H1 (cell line): ENCODE data around the gene SRCIN1. TPM values are rescaled to one million over a fixed set of nuclear protein-coding genes. Genes with fewer than 3 reads are reported as not detected.

Experiments
- CTCF ChIA-PET: fragments of 300-600 bp; sonication (Branson Sonifier 250); formaldehyde crosslinking; loops from one replicate; lab custom pipeline; 2021; ENCODE audit not compliant: partially characterized antibody; lab: Charles Lee
- POLR2A ChIA-PET: fragments of 300-600 bp; sonication (Branson Sonifier 250); formaldehyde crosslinking; loops from one replicate; lab custom pipeline; 2021; ENCODE audit warnings: inconsistent platforms; ENCODE audit not compliant: partially characterized antibody; lab: Charles Lee
- DNase-seq, 2 experiments: peaks; one replicate each; pipeline versions ENCODE4 v3.0.0 to v3.0.0-alpha.2; 2010 to 2022; ENCODE audit warnings: low spot score in 2 of 2, low read depth in 1 of 2, mixed read lengths in 1 of 2
- FAIRE-seq: peaks from 2 replicates; lab custom pipeline; 2011; peaks lifted over from hg19 to GRCh38; lab: Jason Lieb, UNC
- H2AFZ ChIP-seq: 2 replicates; pipeline ENCODE4 v1.8.1; 2012; ENCODE audit warnings: low read length, inconsistent platforms
- H2AK5ac ChIP-seq: 2 replicates; pipeline ENCODE4 v1.6.1; 2013; ENCODE audit warnings: low read depth, low read length
- H2BK120ac ChIP-seq: replicated peaks from 2 replicates; pipeline ENCODE3; 2013; ENCODE audit warnings: low read depth, low read length, inconsistent platforms
- H2BK12ac ChIP-seq: 2 replicates; pipeline ENCODE4 v1.6.1; 2013; ENCODE audit warnings: low read depth, low read length
- H2BK15ac ChIP-seq: 2 replicates; pipeline ENCODE4 v1.6.1; 2013; ENCODE audit warnings: low read length
- H2BK20ac ChIP-seq: 2 replicates; pipeline ENCODE4 v1.6.1; 2013; ENCODE audit warnings: low read length
- H2BK5ac ChIP-seq: 2 replicates; pipeline ENCODE4 v1.6.1; 2013; ENCODE audit warnings: low read depth, low read length
- H3K14ac ChIP-seq: 2 replicates; pipeline ENCODE4 v1.6.1; 2013; ENCODE audit warnings: inconsistent platforms; ENCODE audit not compliant: insufficient read length
- H3K18ac ChIP-seq: 2 replicates; pipeline ENCODE4 v1.6.1; 2013; ENCODE audit warnings: low read length; ENCODE audit errors: extremely low read depth
- H3K23ac ChIP-seq: 2 replicates; pipeline ENCODE4 v1.6.1; 2013; ENCODE audit warnings: inconsistent platforms; ENCODE audit not compliant: insufficient read length
- H3K23me2 ChIP-seq: 2 replicates; pipeline ENCODE4 v1.6.1; 2013; ENCODE audit warnings: low read depth, low read length
- H3K27ac ChIP-seq: 2 replicates; pipeline ENCODE4 v1.6.1; 2011; ENCODE audit warnings: low read depth, low read length, inconsistent platforms
- H3K27me3 ChIP-seq, 4 experiments: replicated peaks in 1 of 4; 1 replicate in 1 of 4; 2 replicates in 3 of 4; pipeline versions ENCODE4 v1.6.1 to v1.8.1; 2011 to 2013; ENCODE audit warnings: low read length in 3 of 4, mild to moderate bottlenecking in 3 of 4, inconsistent platforms in 2 of 4, mixed read lengths in 2 of 4, moderate library complexity in 1 of 4; ENCODE audit not compliant: control insufficient read depth in 3 of 4, insufficient read depth in 3 of 4; ENCODE audit errors: extremely low read depth in 1 of 4
- H3K36me3 ChIP-seq, 4 experiments: 2 replicates each; pipeline versions ENCODE4 v1.6.1 to v1.8.1; 2011 to 2013; ENCODE audit warnings: mild to moderate bottlenecking in 4 of 4, low read length in 3 of 4, moderate library complexity in 2 of 4, control low read depth in 1 of 4, inconsistent platforms in 1 of 4; ENCODE audit not compliant: insufficient read depth in 4 of 4, control insufficient read depth in 2 of 4
- H3K4ac ChIP-seq: replicated peaks from 2 replicates; pipeline ENCODE3; 2013; ENCODE audit warnings: low read length, low read depth, mixed read lengths, inconsistent platforms; ENCODE audit not compliant: insufficient read length
- H3K4me1 ChIP-seq, 4 experiments: replicated peaks in 1 of 4; 1 replicate in 1 of 4; 2 replicates in 3 of 4; pipeline versions ENCODE4 v1.6.1 to v1.8.1; 2011 to 2013; ENCODE audit warnings: low read length in 3 of 4, inconsistent platforms in 2 of 4, mixed read lengths in 1 of 4; ENCODE audit not compliant: insufficient read depth in 4 of 4, control insufficient read depth in 3 of 4
- H3K4me2 ChIP-seq, 2 experiments: 2 replicates each; pipeline versions ENCODE4 v1.6.1 to v1.8.1; 2011 to 2013; ENCODE audit warnings: low read depth in 2 of 2, low read length in 2 of 2, control low read depth in 1 of 2, inconsistent platforms in 1 of 2, mild to moderate bottlenecking in 1 of 2; ENCODE audit not compliant: insufficient read depth in 1 of 2
- H3K4me3 ChIP-seq, 4 experiments: fragments of 200-600, 300-600 bp in 1 of 4; sonication (generic), shearing (Covaris generic), sonication (Bioruptor Twin) in 1 of 4; 2 replicates each; pipeline versions ENCODE4 v1.5.1 to v1.8.1; 2011 to 2016; ENCODE audit warnings: low read length in 4 of 4, low read depth in 3 of 4, control low read depth in 2 of 4, inconsistent platforms in 2 of 4, mild to moderate bottlenecking in 2 of 4, mixed read lengths in 1 of 4, moderate library complexity in 1 of 4; ENCODE audit not compliant: insufficient read depth in 2 of 4; ENCODE audit errors: extremely low read depth in 1 of 4
- H3K56ac ChIP-seq: replicated peaks from 2 replicates; pipeline ENCODE3; 2013; ENCODE audit warnings: low read depth, mild to moderate bottlenecking, mixed read lengths, low read length, inconsistent platforms; ENCODE audit not compliant: insufficient read length
- H3K79me1 ChIP-seq: 2 replicates; pipeline ENCODE4 v1.6.1; 2013; ENCODE audit warnings: low read depth, low read length, control low read depth
- H3K79me2 ChIP-seq, 2 experiments: 2 replicates each; pipeline versions ENCODE4 v1.6.1 to v1.8.1; 2012 to 2013; ENCODE audit warnings: low read length in 2 of 2, mild to moderate bottlenecking in 2 of 2, inconsistent platforms in 1 of 2; ENCODE audit not compliant: insufficient read depth in 2 of 2, control insufficient read depth in 1 of 2
- H3K9ac ChIP-seq, 4 experiments: replicated peaks in 1 of 4; 1 replicate in 1 of 4; 2 replicates in 3 of 4; pipeline versions ENCODE4 v1.6.1 to v1.8.1; 2011 to 2013; ENCODE audit warnings: low read depth in 3 of 4, low read length in 3 of 4, control low read depth in 2 of 4, mild to moderate bottlenecking in 2 of 4, moderate library complexity in 2 of 4, inconsistent platforms in 1 of 4; ENCODE audit errors: extremely low read depth in 1 of 4
- H3K9me3 ChIP-seq, 2 experiments: 2 replicates each; pipeline versions ENCODE4 v1.6.1 to v1.8.1; 2012 to 2013; ENCODE audit warnings: mild to moderate bottlenecking in 2 of 2, moderate library complexity in 2 of 2, control low read depth in 1 of 2, inconsistent platforms in 1 of 2, low read depth in 1 of 2, low read length in 1 of 2, mixed read lengths in 1 of 2; ENCODE audit not compliant: insufficient read depth in 2 of 2
- H4K20me1 ChIP-seq, 2 experiments: replicated peaks in 1 of 2; 2 replicates each; pipeline versions ENCODE3 to v1.8.1; 2011 to 2013; ENCODE audit warnings: inconsistent platforms in 2 of 2, low read length in 2 of 2, mild to moderate bottlenecking in 1 of 2; ENCODE audit not compliant: insufficient read depth in 2 of 2, control insufficient read depth in 1 of 2
- H4K5ac ChIP-seq: 2 replicates; pipeline ENCODE4 v1.6.1; 2013; ENCODE audit warnings: low read length, low read depth, mixed read lengths, inconsistent platforms; ENCODE audit not compliant: insufficient read length
- H4K8ac ChIP-seq: 2 replicates; pipeline ENCODE4 v1.8.0; 2013; ENCODE audit warnings: mild to moderate bottlenecking, moderate library complexity, low read length, inconsistent platforms; ENCODE audit not compliant: insufficient read depth; ENCODE audit errors: extremely low read depth
- H4K91ac ChIP-seq: replicated peaks from 2 replicates; pipeline ENCODE3; 2013; ENCODE audit warnings: low read length, mixed read lengths, inconsistent platforms; ENCODE audit not compliant: insufficient read length
- ATF2 ChIP-seq: IDR thresholded peaks from 2 replicates; pipeline ENCODE4 v1.6.1; 2012; ENCODE audit warnings: low read length, inconsistent platforms
- HDAC2 ChIP-seq, 2 experiments: fragments of 300-600 bp in 1 of 2; sonication (generic) in 1 of 2; IDR thresholded peaks; 2 replicates each; pipeline ENCODE4 v1.6.1; 2011 to 2012; ENCODE audit warnings: low read depth in 2 of 2, low read length in 2 of 2, mild to moderate bottlenecking in 2 of 2, moderate library complexity in 2 of 2, borderline replicate concordance in 1 of 2, inconsistent platforms in 1 of 2
- YY1 ChIP-seq: IDR thresholded peaks from 2 replicates; pipeline ENCODE4 v1.6.1; 2011; ENCODE audit warnings: low read depth, mild to moderate bottlenecking, low read length
- WGBS, 2 experiments: shearing (Covaris generic) in 1 of 2; methylation state at CpG; one replicate each; pipeline versions ENCODE4 v1.1.6 to v1.1.7; 2013 to 2015; ENCODE audit warnings: low lambda C conversion rate in 2 of 2, mixed read lengths in 2 of 2, inconsistent platforms in 1 of 2, low coverage in 1 of 2, missing lambda C conversion rate in 1 of 2; ENCODE audit not compliant: insufficient replicate concordance in 2 of 2, insufficient coverage in 1 of 2, insufficient read length in 1 of 2; ENCODE audit errors: extremely low coverage in 1 of 2, missing lambda C conversion rate in 1 of 2; 5-methylcytosine and 5-hydroxymethylcytosine counted together
- polyA plus RNA-seq, 7 experiments: library from polyadenylated mRNA; depleted of rRNA in 3 of 7; stranded (reverse) in 5 of 7; unstranded in 2 of 7; fragments of >200 nt in 5 of 7; fragments of 200-250 nt in 2 of 7; gene quantifications; 1 replicate in 5 of 7; 2 replicates in 1 of 7; 4 replicates in 1 of 7; pipeline versions ENCODE4 v1.2.1 to v1.2.3, GENCODE V29; 2011 to 2013; ENCODE audit warnings: missing spikeins in 2 of 7, mixed read lengths in 2 of 7
- total RNA-seq: library from RNA; stranded (reverse); fragmentation: NEBNext Ultra II Directional; extraction: Animal tissue kit (Norgen Biotek cat#: 25700); gene quantifications from 2 replicates; pipeline ENCODE4 v1.2.1, GENCODE V29; 2021

Gene SRCIN1
- total and polyA plus RNA-seq, 2 of the 8 experiments (the other 6 are each of a cell fraction or from before 2014, with no cell fraction given) = 2.8 to 3.8 TPM

- H2AFZ ChIP-seq = no peak overlapping the region
- CTCF ChIA-PET = interaction anchor here (0.5 to 38.1 kb wide), 12 partner anchors 10 to 229 kb away, joined by 3 to 914 read pairs (median 4); partner anchors contain the start of gene SRCIN1
- H3K23me2 ChIP-seq = no peaks in the 10 kb centered on the region
- no peak overlapping the region for H4K5ac ChIP-seq
- FAIRE-seq (no peak), DNase-seq (no peak)
- no peak overlapping the region for H3K14ac ChIP-seq
- H3K4me1 ChIP-seq = peaks cover 0 to 19% (median 5%) of the 10 kb centered on the region in 4 experiments; a peak in 5 of 7 replicates
- no peak for TF ChIP-seq HDAC2 (IDR thresholded peaks at IDR 0.05; ENCODE audit: borderline replicate concordance in 1 of 2, low read depth in 2 of 2, low read length in 2 of 2)
- TF ChIP-seq YY1 = no peak
- peak; percentile 71 for TF ChIP-seq ATF2
- no peak overlapping the region for H2BK120ac ChIP-seq
- H3K79me1 ChIP-seq = no peaks in the 10 kb centered on the region
- no peak overlapping the region for H3K9ac ChIP-seq
- no peak overlapping the region; the same call in 1 of the 2 replicates for H4K8ac ChIP-seq
- H3K18ac ChIP-seq = no peak overlapping the region
- H2AK5ac ChIP-seq = no peak overlapping the region
- no peak overlapping the region for H3K4ac ChIP-seq
- H2BK20ac ChIP-seq = no peak overlapping the region
- POLR2A ChIA-PET = interaction anchor here (0.6 to 1.1 kb wide), 7 partner anchors 14 to 265 kb away, joined by 3 to 4 read pairs (median 3); partner anchors contain the start of gene PIP4K2B
- WGBS, 2 experiments = 77% methylated on average over 9 of the region's 13 CpGs; no CpG with 5 or more reads in 1 of the 2 experiments
- no peak overlapping the region; the same call in 1 of the 2 replicates for H2BK12ac ChIP-seq
- H3K36me3 ChIP-seq = no peaks in the 10 kb centered on the region
- H4K91ac ChIP-seq = no peak overlapping the region
- H3K27me3 ChIP-seq = peaks cover 0 to 7% (median 1%) of the 10 kb centered on the region in 4 experiments; a peak in 3 of 7 replicates
- no peak overlapping the region for H3K27ac ChIP-seq
- H3K4me2 ChIP-seq = no peak overlapping the region
- no peak overlapping the region for H2BK5ac ChIP-seq
- H3K79me2 ChIP-seq = no peaks in the 10 kb centered on the region
- H3K9me3 ChIP-seq = no peaks in the 10 kb centered on the region
- no peak overlapping the region for H3K4me3 ChIP-seq
- no peak overlapping the region for H3K23ac ChIP-seq
- H2BK15ac ChIP-seq = no peak overlapping the region
- H3K56ac ChIP-seq = no peak overlapping the region
- no peaks in the 10 kb centered on the region for H4K20me1 ChIP-seq
Observed at GRCh38 chr17:38533866-38534497, 71.8 kb downstream of the SRCIN1 start.
